Glutamatergic neuron (in vitro differentiated cells): ENCODE data around the gene CCDC27. TPM values are rescaled to one million over a fixed set of nuclear protein-coding genes. Genes with fewer than 3 reads are reported as not detected.

Experiments used
- DNase-seq: peaks from one replicate; pipeline ENCODE4 v3.0.0; 2022
- H3K27ac Mint-ChIP-seq: one replicate; pipeline ENCODE4 v1.8.0; 2020; ENCODE audit warnings: mild to moderate bottlenecking, mixed read lengths, inconsistent platforms; ENCODE audit not compliant: unreplicated experiment
- H3K27me3 Mint-ChIP-seq: one replicate; pipeline ENCODE4 v1.8.0; 2020; ENCODE audit warnings: mild to moderate bottlenecking, moderate library complexity, mixed read lengths, inconsistent platforms; ENCODE audit not compliant: unreplicated experiment
- H3K36me3 Mint-ChIP-seq: one replicate; pipeline ENCODE4 v1.8.0; 2020; ENCODE audit warnings: mild to moderate bottlenecking, mixed read lengths, inconsistent platforms; ENCODE audit not compliant: unreplicated experiment
- H3K4me1 Mint-ChIP-seq: one replicate; pipeline ENCODE4 v1.8.0; 2020; ENCODE audit warnings: mild to moderate bottlenecking, low read depth, mixed read lengths, inconsistent platforms; ENCODE audit not compliant: unreplicated experiment
- H3K4me3 Mint-ChIP-seq: one replicate; pipeline ENCODE4 v1.8.0; 2020; ENCODE audit warnings: mild to moderate bottlenecking, mixed read lengths, inconsistent platforms; ENCODE audit not compliant: unreplicated experiment
- H3K9me3 Mint-ChIP-seq: one replicate; pipeline ENCODE4 v1.8.0; 2020; ENCODE audit warnings: mild to moderate bottlenecking, moderate library complexity, mixed read lengths, inconsistent platforms; ENCODE audit not compliant: unreplicated experiment
- total RNA-seq: library from RNA; stranded (reverse); fragmentation: NEBNext Ultra II Directional; extraction: Animal tissue kit (Norgen Biotek cat#: 25700); gene quantifications from one replicate; pipeline ENCODE4 v1.2.1, GENCODE V29; 2021; ENCODE audit not compliant: unreplicated experiment
- TF ChIP-seq, protein P1 (sequence below): fragments of 200-600 bp; sonication (generic); IDR thresholded peaks from one replicate; pipeline ENCODE4 v1.5.0; 2021; ENCODE audit not compliant: partially characterized antibody, unreplicated experiment

Gene CCDC27
- total RNA-seq, 1 donor from 2014 or later, result not detected

DNA sequence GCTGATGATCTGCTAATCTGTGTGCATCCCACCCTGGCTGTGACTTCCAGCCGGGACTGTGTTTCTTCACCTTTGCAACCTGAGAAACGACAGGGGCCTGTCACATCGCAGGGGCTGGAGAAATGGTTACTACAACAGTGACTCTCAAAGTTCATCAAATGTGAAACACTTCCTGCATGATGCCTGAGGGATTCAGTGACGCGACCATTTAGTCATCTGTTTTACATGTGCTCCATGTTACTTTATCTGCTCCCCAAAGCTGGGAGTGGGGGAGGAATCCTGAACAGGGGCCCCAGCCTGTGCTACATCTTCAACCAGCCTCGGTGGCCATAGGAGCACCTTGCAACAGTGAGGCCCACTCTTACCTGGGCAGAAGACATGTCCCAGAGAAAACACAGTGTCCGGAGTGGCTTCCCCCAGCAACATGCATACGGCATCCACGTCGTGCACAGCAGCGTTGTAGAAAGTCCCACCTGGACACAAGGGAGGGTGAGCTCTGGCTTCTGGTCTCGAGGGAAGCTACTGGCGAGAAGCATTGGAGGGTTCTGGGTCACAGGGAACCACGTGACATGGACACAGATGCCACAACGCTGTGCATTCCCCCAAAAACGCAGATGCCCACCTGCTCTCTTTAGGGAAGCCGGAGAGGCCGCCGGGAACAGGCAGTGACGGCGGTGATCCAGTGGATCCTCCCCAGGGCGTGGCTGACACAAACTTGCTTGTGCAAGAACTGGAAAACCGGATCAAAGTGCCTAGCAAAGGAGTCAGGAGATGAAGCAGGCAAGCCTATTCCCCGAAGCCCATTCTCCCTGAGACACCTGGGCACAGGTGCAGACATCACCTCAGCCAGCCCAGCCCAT lies 9.6 kb upstream of the CCDC27 start:
- no peak overlapping the region for H3K4me3 Mint-ChIP-seq
- H3K9me3 Mint-ChIP-seq, result peaks cover 4% of the 10 kb centered on the region
- TF ChIP-seq, protein P1, sequence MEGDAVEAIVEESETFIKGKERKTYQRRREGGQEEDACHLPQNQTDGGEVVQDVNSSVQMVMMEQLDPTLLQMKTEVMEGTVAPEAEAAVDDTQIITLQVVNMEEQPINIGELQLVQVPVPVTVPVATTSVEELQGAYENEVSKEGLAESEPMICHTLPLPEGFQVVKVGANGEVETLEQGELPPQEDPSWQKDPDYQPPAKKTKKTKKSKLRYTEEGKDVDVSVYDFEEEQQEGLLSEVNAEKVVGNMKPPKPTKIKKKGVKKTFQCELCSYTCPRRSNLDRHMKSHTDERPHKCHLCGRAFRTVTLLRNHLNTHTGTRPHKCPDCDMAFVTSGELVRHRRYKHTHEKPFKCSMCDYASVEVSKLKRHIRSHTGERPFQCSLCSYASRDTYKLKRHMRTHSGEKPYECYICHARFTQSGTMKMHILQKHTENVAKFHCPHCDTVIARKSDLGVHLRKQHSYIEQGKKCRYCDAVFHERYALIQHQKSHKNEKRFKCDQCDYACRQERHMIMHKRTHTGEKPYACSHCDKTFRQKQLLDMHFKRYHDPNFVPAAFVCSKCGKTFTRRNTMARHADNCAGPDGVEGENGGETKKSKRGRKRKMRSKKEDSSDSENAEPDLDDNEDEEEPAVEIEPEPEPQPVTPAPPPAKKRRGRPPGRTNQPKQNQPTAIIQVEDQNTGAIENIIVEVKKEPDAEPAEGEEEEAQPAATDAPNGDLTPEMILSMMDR, result no peak
- no peaks in the 10 kb centered on the region for H3K36me3 Mint-ChIP-seq
- DNase-seq, result no peak
- H3K4me1 Mint-ChIP-seq, result peaks cover 11% of the 10 kb centered on the region
- H3K27me3 Mint-ChIP-seq, result peaks cover 4% of the 10 kb centered on the region
- H3K27ac Mint-ChIP-seq, result no peak overlapping the region

DNA sequence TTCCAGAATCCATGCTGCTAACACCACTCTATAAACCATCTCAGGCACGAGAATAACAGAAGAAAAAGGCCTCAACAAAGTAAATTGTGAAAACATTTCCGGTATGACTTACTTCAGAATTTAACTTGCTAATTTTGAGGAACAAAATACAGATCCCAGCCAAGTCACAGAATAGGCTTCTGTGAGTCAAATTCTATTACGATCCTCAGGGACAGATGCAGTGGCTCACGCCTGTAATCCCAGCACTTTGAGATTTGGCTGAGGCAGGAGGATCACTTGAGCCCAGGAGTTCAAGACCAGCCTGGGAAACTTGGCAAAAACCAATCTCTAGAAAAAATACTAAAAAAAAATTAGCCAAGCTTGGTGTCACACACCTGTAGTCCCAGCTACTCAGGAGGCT lies 8.8 kb upstream of the CCDC27 start:
- H3K9me3 Mint-ChIP-seq, result peaks cover 4% of the 10 kb centered on the region

DNA sequence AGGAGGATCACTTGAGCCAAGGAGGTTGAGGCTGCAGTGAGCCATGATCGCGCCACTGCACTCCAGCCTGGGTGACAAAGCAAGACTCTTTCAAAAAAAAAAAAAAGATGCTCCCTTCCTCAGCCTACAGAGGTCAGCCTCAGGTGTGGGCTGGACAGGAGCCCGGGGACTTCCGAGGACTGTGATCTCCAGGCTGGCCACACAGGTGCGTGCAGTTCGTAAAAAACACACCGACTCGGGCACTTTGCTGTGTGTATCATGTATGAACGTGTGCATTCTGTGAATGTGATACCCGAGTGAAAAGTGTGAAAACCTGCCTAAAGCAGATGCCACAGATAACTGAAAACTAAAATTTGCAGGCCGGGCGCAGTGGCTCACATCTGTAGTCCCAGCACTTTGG lies 8.4 kb upstream of the CCDC27 start:
- peaks cover 4% of the 10 kb centered on the region for H3K9me3 Mint-ChIP-seq
- TF ChIP-seq, protein P1, result no peak
- no peak overlapping the region for H3K27ac Mint-ChIP-seq
- peaks cover 4% of the 10 kb centered on the region for H3K27me3 Mint-ChIP-seq
- no peak for DNase-seq
- no peaks in the 10 kb centered on the region for H3K36me3 Mint-ChIP-seq
- peaks cover 11% of the 10 kb centered on the region for H3K4me1 Mint-ChIP-seq
- no peak overlapping the region for H3K4me3 Mint-ChIP-seq

More for the DNA sequence above, 8.8 kb upstream of the CCDC27 start:
- H3K27ac Mint-ChIP-seq, result no peak overlapping the region
- peaks cover 4% of the 10 kb centered on the region for H3K27me3 Mint-ChIP-seq
- TF ChIP-seq, protein P1, result no peak
- peak overlapping the region; percentile 2 for H3K4me3 Mint-ChIP-seq
- no peak for DNase-seq
- H3K36me3 Mint-ChIP-seq, result no peaks in the 10 kb centered on the region
- H3K4me1 Mint-ChIP-seq, result peaks cover 11% of the 10 kb centered on the region

DNA sequence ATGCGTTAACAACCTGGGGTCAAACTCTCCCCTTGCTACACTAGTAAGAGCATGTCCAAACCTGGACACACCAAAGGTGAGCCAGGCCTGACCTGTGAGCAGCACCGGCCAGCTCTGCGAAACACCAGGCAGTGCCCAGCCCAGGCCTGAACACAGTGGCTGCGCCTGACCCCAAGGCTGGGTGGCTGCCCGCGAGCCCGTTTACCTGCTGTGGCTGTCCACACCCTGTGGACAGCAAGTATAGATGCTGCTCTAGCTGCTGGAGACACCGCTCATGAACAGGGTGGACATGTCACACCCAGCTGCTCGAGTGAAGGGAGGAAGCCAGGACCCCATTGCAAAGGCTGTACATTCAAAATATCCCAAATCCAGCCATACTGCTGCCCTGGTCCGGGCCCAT lies 7.6 kb upstream of the CCDC27 start:
- peaks cover 11% of the 10 kb centered on the region for H3K4me1 Mint-ChIP-seq
- no peak overlapping the region for H3K4me3 Mint-ChIP-seq
- H3K27ac Mint-ChIP-seq, result no peak overlapping the region
- no peak for DNase-seq
- H3K9me3 Mint-ChIP-seq, result peaks cover 6% of the 10 kb centered on the region
- peaks cover 4% of the 10 kb centered on the region for H3K27me3 Mint-ChIP-seq
- no peaks in the 10 kb centered on the region for H3K36me3 Mint-ChIP-seq
- TF ChIP-seq, protein P1, result no peak

DNA sequence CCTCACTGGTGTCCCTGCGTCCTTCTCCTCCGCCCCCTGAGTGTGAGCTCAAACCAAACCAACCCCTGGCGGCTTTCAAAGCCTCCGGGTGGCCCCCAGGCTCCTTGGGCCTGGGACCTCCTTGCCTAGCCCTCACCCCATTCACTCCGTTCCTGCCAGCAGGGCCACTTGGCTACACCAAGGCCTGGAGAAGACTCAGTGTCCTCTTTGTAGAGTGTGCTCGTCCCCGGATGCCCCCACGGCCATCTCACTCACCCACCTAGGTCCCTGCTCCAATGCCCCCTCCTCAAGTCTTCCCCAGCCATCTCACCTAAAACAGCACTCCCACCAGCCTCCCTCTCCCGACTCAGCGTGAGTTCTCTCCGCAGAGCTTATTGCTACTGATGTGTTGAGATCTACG lies 7.2 kb upstream of the CCDC27 start:
- peaks cover 6% of the 10 kb centered on the region for H3K9me3 Mint-ChIP-seq

More for the DNA sequence above, 7.2 kb upstream of the CCDC27 start:
- DNase-seq, result no peak
- no peaks in the 10 kb centered on the region for H3K36me3 Mint-ChIP-seq
- peaks cover 4% of the 10 kb centered on the region for H3K27me3 Mint-ChIP-seq
- H3K27ac Mint-ChIP-seq, result peak overlapping the region; percentile 41
- peak overlapping the region; percentile 93 for H3K4me3 Mint-ChIP-seq
- TF ChIP-seq, protein P1, result no peak
- H3K4me1 Mint-ChIP-seq, result peaks cover 11% of the 10 kb centered on the region
